H9 (cell line): ENCODE measurements around the gene P2RX7. TPM values are rescaled to one million over a fixed set of nuclear protein-coding genes. Genes with fewer than 3 reads are reported as not detected.

ENCODE experiments used
- DNase-seq: peaks from one replicate; pipeline ENCODE4 v3.0.0-alpha.2; 2017
- H2AFZ ChIP-seq: one replicate; pipeline ENCODE4 v1.6.1; 2013; ENCODE audit warnings: mild to moderate bottlenecking, low read length, control low read depth, moderate library complexity
- H2AK5ac ChIP-seq: 2 replicates; pipeline ENCODE4 v1.6.1; 2013; ENCODE audit warnings: low read length, control low read depth, mixed read lengths; ENCODE audit not compliant: insufficient read length
- H2BK120ac ChIP-seq: one replicate; pipeline ENCODE4 v1.6.1; 2013; ENCODE audit warnings: low read depth, mild to moderate bottlenecking, low read length, control low read depth, inconsistent platforms; ENCODE audit not compliant: poor library complexity, severe bottlenecking
- H2BK12ac ChIP-seq: 2 replicates; pipeline ENCODE4 v1.6.1; 2013; ENCODE audit warnings: low read length, control low read depth, mixed read lengths, low read depth; ENCODE audit not compliant: insufficient read length
- H2BK15ac ChIP-seq: 2 replicates; pipeline ENCODE4 v1.6.1; 2013; ENCODE audit warnings: low read depth, low read length, control low read depth
- H2BK20ac ChIP-seq: one replicate; pipeline ENCODE4 v1.6.1; 2013; ENCODE audit warnings: low read depth, mild to moderate bottlenecking, low read length, control low read depth, inconsistent platforms; ENCODE audit not compliant: poor library complexity, severe bottlenecking
- H2BK5ac ChIP-seq: 2 replicates; pipeline ENCODE4 v1.6.1; 2013; ENCODE audit warnings: low read length, control low read depth, mixed read lengths; ENCODE audit not compliant: insufficient read length
- H3K14ac ChIP-seq: 2 replicates; pipeline ENCODE4 v1.6.1; 2013; ENCODE audit warnings: low read length, control low read depth; ENCODE audit not compliant: insufficient read depth
- H3K18ac ChIP-seq: 2 replicates; pipeline ENCODE4 v1.6.1; 2013; ENCODE audit warnings: low read depth, mild to moderate bottlenecking, mixed read lengths, low read length, control low read depth; ENCODE audit not compliant: insufficient read length
- H3K23ac ChIP-seq: 2 replicates; pipeline ENCODE4 v1.6.1; 2013; ENCODE audit warnings: low read length, control low read depth, mixed read lengths, low read depth; ENCODE audit not compliant: insufficient read length
- H3K23me2 ChIP-seq: 2 replicates; pipeline ENCODE4 v1.6.1; 2013; ENCODE audit warnings: low read depth, mild to moderate bottlenecking, mixed read lengths, low read length, control low read depth; ENCODE audit not compliant: insufficient read length, poor library complexity, severe bottlenecking
- H3K27ac ChIP-seq: 2 replicates; pipeline ENCODE4 v1.5.1; 2013; ENCODE audit warnings: low read length, control low read depth, mixed read lengths, low read depth; ENCODE audit not compliant: insufficient read length
- H3K27me3 ChIP-seq: 2 replicates; pipeline ENCODE4 v1.6.1; 2013; ENCODE audit warnings: low read length, control low read depth, inconsistent platforms; ENCODE audit not compliant: insufficient read depth
- H3K4ac ChIP-seq: 2 replicates; pipeline ENCODE4 v1.6.1; 2013; ENCODE audit warnings: low read depth, mild to moderate bottlenecking, control low read depth, inconsistent platforms, low read length, moderate library complexity
- H3K4me1 ChIP-seq: 2 replicates; pipeline ENCODE4 v1.6.1; 2013; ENCODE audit warnings: low read length, control low read depth, inconsistent platforms; ENCODE audit not compliant: insufficient read depth
- H3K4me2 ChIP-seq: 2 replicates; pipeline ENCODE4 v1.6.1; 2013; ENCODE audit warnings: low read length, control low read depth, mixed read lengths; ENCODE audit not compliant: insufficient read length, insufficient read depth
- H3K56ac ChIP-seq: 2 replicates; pipeline ENCODE4 v1.6.1; 2013; ENCODE audit warnings: low read depth, mild to moderate bottlenecking, mixed read lengths, low read length, control low read depth; ENCODE audit not compliant: insufficient read length
- H3K79me1 ChIP-seq: 2 replicates; pipeline ENCODE4 v1.6.1; 2013; ENCODE audit warnings: low read depth, mild to moderate bottlenecking, moderate library complexity, low read length, control low read depth, inconsistent platforms; ENCODE audit not compliant: insufficient read depth, poor library complexity, severe bottlenecking
- H3K79me2 ChIP-seq: 2 replicates; pipeline ENCODE4 v1.6.1; 2013; ENCODE audit warnings: low read length, control low read depth, inconsistent platforms; ENCODE audit not compliant: insufficient read depth
- H3K9ac ChIP-seq: 2 replicates; pipeline ENCODE4 v1.6.1; 2013; ENCODE audit warnings: low read length, control low read depth, mixed read lengths; ENCODE audit not compliant: insufficient read length; ENCODE audit errors: extremely low read depth
- H3K9me3 ChIP-seq: one replicate; pipeline ENCODE4 v1.6.1; 2013; ENCODE audit warnings: low read depth, low read length, inconsistent platforms; ENCODE audit not compliant: control insufficient read depth
- H3T11ph ChIP-seq: one replicate; pipeline ENCODE4 v1.6.1; 2013; ENCODE audit warnings: mild to moderate bottlenecking, low read length, control low read depth, inconsistent platforms
- H4K20me1 ChIP-seq: one replicate; pipeline ENCODE4 v1.6.1; 2013; ENCODE audit not compliant: control insufficient read depth, insufficient read length, insufficient read depth
- H4K5ac ChIP-seq: 2 replicates; pipeline ENCODE4 v1.6.1; 2013; ENCODE audit warnings: low read depth, mild to moderate bottlenecking, mixed read lengths, low read length, control low read depth; ENCODE audit not compliant: insufficient read length
- H4K8ac ChIP-seq: replicated peaks from 2 replicates; pipeline ENCODE4 v1.6.1; 2013; ENCODE audit warnings: low read length, control low read depth, mixed read lengths, low read depth; ENCODE audit not compliant: insufficient read length
- H4K91ac ChIP-seq: 2 replicates; pipeline ENCODE4 v1.6.1; 2013; ENCODE audit warnings: low read depth, mild to moderate bottlenecking, moderate library complexity, mixed read lengths, low read length, control low read depth; ENCODE audit not compliant: insufficient read length
- H3K27ac Mint-ChIP-seq, 3 experiments: 2 replicates in 2 of 3; 3 replicates in 1 of 3; pipeline ENCODE4 v1.8.0; 2020 to 2021; ENCODE audit warnings: mixed read lengths in 3 of 3, mild to moderate bottlenecking in 1 of 3, moderate library complexity in 1 of 3
- H3K27me3 Mint-ChIP-seq: 2 replicates; pipeline ENCODE4 v1.8.0; 2021; ENCODE audit warnings: low read depth, mild to moderate bottlenecking, moderate library complexity, mixed read lengths
- H3K36me3 Mint-ChIP-seq, 3 experiments: 2 replicates in 2 of 3; 3 replicates in 1 of 3; pipeline ENCODE4 v1.8.0; 2020 to 2021; ENCODE audit warnings: low read depth in 3 of 3, mixed read lengths in 3 of 3; ENCODE audit not compliant: insufficient read depth in 1 of 3
- H3K4me1 Mint-ChIP-seq, 2 experiments: 2 replicates each; pipeline ENCODE4 v1.8.0; 2020; ENCODE audit warnings: mixed read lengths in 2 of 2
- H3K4me3 Mint-ChIP-seq, 2 experiments: 2 replicates in 1 of 2; 3 replicates in 1 of 2; pipeline ENCODE4 v1.8.0; 2020 to 2021; ENCODE audit warnings: mild to moderate bottlenecking in 2 of 2, mixed read lengths in 2 of 2, moderate library complexity in 1 of 2
- H3K9me3 Mint-ChIP-seq, 2 experiments: 2 replicates in 1 of 2; 3 replicates in 1 of 2; pipeline ENCODE4 v1.8.0; 2020; ENCODE audit warnings: mild to moderate bottlenecking in 2 of 2, mixed read lengths in 2 of 2, moderate library complexity in 1 of 2
- CTCF ChIP-seq: fragments of 200-600 bp; sonication (generic); conservative IDR thresholded peaks from 3 replicates; pipeline ENCODE4 v1.8.0; 2021; ENCODE audit warnings: antibody characterized with exemption, mild to moderate bottlenecking
- WGBS: extraction: QIAGEN DNeasy Blood & Tissue Kit; methylation state at CpG from one replicate; pipeline ENCODE4 v1.1.7; 2013; ENCODE audit warnings: missing lambda C conversion rate, low lambda C conversion rate, mixed read lengths; ENCODE audit not compliant: insufficient read length; ENCODE audit errors: extremely low coverage; 5-methylcytosine and 5-hydroxymethylcytosine counted together
- total RNA-seq: library from RNA; stranded (reverse); gene quantifications from 2 replicates; pipeline ENCODE4 v1.2.1, GENCODE V29; 2021

The P2RX7 gene
- total RNA-seq, 1 experiment from 2014 or later, result 0.09 TPM

- H3K9ac ChIP-seq, result no peak overlapping the region
- H3K9me3 ChIP-seq, result no peaks in the 10 kb centered on the region
- no peaks in the 10 kb centered on the region for H3K79me1 ChIP-seq
- no peak for DNase-seq
- H3K79me2 ChIP-seq, result no peaks in the 10 kb centered on the region
- no peak overlapping the region for H3K4me3 Mint-ChIP-seq
- no peak overlapping the region for H4K8ac ChIP-seq
- no peak overlapping the region for H3K4me2 ChIP-seq
- no peak overlapping the region for H3T11ph ChIP-seq
- no peak overlapping the region for H3K18ac ChIP-seq
- TF ChIP-seq CTCF, result no peak
- no peaks in the 10 kb centered on the region for H4K20me1 ChIP-seq
- H3K36me3 Mint-ChIP-seq, result peaks cover 0 to 15% (median 8%) of the 10 kb centered on the region in 3 experiments; a peak in 4 of 7 replicates
- no peaks in the 10 kb centered on the region for H3K27me3 Mint-ChIP-seq
- no peak overlapping the region for H2BK20ac ChIP-seq
- H2AK5ac ChIP-seq, result no peak overlapping the region
- no peak overlapping the region for H3K27ac ChIP-seq
- WGBS, result no CpG with 5 or more reads among the region's 24 CpGs
- H3K23ac ChIP-seq, result no peak overlapping the region
- H3K27ac Mint-ChIP-seq, result no peak overlapping the region
- H3K27me3 ChIP-seq, result no peaks in the 10 kb centered on the region
- no peak overlapping the region for H4K5ac ChIP-seq
- H3K14ac ChIP-seq, result no peak overlapping the region; the same call in 1 of the 2 replicates
- H4K91ac ChIP-seq, result no peak overlapping the region
- no peak overlapping the region for H2BK15ac ChIP-seq
- H3K4me1 Mint-ChIP-seq, result peaks cover 3 to 4% of the 10 kb centered on the region in 2 experiments; a peak in 3 of 4 replicates
- H3K23me2 ChIP-seq, result no peaks in the 10 kb centered on the region
- H2BK12ac ChIP-seq, result no peak overlapping the region
- H3K9me3 Mint-ChIP-seq, result no peaks in the 10 kb centered on the region; a peak in 1 of 5 replicates
- H3K56ac ChIP-seq, result no peak overlapping the region
- no peaks in the 10 kb centered on the region for H3K4me1 ChIP-seq
- H3K4ac ChIP-seq, result no peak overlapping the region
- no peak overlapping the region for H2AFZ ChIP-seq
- H2BK5ac ChIP-seq, result no peak overlapping the region
- no peak overlapping the region for H2BK120ac ChIP-seq
Observed at GRCh38 chr12:121228919-121229665, 96.4 kb downstream of the P2RX7 start.
